ENCODE measurements around the gene DNAJC4.

DNAJC4 gene

DNA sequence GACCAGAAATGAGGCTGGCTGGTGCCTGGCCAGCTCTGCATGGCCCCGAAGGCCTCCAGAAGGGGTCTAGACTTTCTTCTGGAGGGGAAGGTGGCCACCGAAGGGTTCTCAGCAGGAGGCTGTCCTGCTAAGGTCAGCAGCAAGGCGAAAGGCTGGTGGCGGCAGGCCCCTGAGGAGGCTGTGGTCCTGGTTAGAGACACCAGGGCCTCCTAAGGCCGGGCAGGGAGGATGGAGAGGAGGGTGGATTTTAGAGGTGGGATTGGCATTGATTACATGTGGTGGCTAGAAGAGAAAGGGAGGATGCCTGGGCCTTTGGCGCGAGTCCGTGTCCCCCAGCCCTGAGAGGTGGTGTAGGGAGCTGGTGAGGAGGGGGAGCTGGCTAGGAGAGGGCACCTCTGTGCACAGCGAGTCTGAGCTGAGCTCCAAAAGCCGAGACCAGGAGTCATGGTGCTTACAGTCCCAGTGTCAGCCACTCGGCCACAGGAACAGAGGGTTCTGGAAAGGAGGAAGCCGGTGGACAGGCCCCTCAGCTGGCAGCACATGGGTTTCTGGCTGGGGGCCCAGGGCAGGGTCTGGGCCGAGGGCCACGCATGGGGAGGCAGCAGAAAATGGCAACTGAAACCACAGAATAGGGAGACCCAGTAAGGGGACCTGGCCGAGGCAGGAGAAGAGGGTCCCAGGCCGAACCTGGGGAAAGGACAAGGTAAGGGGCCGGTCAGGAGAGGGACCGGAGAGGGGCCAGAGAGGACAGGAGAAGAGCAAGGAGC is 21.4 kb upstream of the DNAJC4 start:
- DNase-seq (ENCODE audit: low read depth) = no peak

DNA sequence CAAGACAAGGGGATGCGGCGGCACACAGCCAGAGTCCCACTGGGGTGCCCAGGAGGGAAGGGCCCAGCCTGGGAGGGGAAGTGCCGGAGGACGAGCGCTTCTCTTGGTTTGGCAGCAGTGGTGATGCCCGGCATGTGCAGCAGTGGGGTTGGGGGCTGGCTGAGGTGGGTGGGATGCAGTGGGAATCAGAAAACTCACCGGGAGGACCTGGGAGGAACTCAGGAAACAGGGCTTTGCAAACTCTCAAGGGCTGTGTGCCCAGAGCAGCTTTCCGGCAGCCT is 20.8 kb upstream of the DNAJC4 start:
- DNase-seq (ENCODE audit: low read depth) = no peak

DNA sequence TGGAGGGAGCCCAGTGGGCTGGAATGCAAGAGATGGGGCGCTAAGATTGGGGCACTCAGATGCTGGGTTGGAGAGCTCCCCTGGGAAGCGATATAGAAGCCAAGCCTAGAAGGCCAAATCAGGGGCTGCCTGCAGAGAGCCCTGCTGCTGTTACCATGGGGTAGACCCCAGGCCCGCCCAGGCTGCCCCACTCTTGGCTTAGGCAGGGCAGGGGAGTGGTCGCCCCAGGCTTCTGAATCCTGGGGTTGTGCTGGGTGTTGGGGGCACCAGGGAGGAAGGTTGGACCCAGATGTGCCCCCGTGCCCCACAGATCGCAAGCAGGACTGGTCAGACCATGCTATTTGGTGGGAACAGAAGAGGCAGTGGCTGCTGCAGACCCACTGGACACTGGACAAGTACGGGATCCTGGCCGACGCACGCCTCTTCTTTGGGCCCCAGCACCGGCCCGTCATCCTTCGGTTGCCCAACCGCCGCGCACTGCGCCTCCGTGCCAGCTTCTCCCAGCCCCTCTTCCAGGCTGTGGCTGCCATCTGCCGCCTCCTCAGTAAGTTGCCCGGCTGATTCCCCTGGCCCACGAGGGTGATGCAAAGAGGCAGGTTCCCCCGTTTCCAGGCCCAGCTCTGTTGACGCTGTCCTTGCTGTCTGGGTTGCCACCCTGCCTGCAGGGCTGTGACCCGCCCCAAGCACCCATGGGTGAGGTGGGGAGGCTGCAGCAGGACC is 19.9 kb upstream of the DNAJC4 start:
- DNase-seq (ENCODE audit: low read depth) = no peak

DNA sequence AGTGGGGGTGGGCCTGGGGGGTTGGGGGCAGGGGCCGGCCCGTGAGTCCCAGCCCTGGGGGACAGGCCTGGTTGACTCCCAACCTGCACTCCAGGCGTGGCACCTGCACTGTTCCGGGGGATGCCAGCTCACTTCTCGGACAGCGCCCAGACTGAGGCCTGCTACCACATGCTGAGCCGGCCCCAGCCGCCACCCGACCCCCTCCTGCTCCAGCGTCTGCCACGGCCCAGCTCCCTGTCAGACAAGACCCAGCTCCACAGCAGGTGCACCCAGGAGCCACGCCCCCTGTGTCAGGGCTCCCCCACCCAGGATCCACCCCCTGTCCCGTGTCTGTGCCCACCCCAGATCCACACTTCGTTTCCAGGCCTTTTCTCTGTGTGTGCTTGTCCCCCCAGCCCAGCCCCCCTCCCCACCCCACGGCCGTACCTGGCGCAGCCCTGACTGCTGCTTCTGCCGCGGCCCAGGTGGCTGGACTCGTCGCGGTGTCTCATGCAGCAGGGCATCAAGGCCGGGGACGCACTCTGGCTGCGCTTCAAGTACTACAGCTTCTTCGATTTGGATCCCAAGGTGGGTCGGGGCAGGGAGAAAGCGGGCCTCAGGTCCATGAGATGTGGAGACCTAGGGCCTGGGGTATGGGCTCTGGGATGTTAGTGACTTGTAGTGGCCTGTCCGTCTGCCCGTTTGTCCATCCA is 19.0 kb upstream of the DNAJC4 start:
- no peak for DNase-seq (ENCODE audit: low read depth)

DNA sequence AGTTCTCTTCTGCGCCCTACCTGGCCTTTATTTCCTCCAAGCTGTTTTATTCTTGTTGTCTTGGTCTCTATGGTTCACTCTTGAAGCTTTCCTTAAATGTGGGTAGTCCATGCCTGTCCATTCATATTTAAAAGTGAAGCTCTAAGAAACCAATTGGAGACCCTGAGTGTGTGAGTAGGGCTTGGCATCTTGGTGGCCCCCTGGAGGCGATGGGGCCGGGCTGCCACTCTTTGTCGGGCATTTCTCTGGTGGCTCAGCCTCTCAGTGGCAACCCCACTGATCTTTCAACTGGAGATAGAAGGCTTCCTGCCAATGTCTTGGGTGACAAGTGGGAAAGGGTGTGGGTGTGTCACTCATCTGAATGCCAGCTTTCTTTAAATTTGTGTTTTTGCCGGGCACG is 13.5 kb upstream of the DNAJC4 start:
- DNase-seq (ENCODE audit: low read depth) = no peak

DNA sequence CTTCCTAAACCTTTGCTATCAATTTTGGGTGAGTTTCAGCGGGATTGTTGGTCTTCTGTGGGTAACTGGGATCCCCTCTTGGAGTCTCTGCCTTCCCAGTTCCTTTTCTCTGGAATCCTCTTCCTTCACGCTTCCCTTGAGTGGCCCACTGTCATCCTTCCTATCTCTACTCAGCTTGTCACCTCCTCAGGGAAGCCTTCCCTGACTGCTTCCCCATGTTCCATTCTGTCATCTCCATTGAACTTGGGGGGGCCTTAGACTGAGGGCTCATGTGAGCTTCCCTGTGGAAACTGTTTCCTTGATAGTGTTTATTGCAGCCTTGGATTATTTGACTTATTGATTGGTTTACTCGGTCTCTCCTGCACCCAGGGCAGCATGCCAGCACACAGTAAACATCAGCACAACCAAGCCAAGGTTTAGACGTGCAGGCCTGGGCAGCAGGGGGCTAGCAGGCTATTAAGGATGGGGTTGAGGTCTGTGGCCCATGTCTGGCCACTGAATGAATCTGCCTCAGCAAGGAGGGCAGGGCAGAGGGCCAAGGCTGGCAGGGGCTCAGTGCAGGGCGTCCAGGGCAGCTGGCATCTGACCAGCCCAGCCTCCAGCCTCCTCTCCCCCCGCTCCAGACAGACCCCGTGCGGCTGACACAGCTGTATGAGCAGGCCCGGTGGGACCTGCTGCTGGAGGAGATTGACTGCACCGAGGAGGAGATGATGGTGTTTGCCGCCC is 11.6 kb upstream of the DNAJC4 start:
- DNase-seq (ENCODE audit: low read depth) = no peak

DNA sequence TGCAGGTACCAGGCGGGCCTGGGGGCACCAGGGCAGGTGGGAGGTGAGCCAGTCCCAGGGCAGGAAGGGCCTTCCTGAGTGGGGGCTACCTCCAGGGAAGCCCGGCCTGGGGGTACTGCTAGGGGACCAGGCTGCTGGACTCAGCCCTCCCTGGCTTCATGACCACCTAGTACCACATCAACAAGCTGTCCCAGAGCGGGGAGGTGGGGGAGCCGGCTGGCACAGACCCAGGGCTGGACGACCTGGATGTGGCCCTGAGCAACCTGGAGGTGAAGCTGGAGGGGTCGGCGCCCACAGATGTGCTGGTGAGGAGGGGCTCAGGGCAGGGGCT is 11.0 kb upstream of the DNAJC4 start:
- DNase-seq (ENCODE audit: low read depth) = no peak

DNA sequence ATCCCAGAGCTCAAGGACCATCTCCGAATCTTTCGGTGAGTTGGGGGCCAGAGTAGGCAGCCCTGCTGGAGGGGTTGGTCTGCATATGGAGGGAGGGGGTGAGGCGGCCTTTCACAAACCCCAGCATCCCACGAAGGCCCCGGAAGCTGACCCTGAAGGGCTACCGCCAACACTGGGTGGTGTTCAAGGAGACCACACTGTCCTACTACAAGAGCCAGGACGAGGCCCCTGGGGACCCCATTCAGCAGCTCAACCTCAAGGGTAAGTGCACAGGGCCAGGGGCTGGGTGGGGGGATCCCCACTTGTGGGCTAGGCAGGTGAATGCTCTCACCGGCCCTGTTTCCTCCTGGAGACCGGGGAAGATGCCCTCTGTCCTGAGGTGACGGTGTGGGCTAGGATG is 10.6 kb upstream of the DNAJC4 start:
- DNase-seq (ENCODE audit: low read depth) = no peak

DNA sequence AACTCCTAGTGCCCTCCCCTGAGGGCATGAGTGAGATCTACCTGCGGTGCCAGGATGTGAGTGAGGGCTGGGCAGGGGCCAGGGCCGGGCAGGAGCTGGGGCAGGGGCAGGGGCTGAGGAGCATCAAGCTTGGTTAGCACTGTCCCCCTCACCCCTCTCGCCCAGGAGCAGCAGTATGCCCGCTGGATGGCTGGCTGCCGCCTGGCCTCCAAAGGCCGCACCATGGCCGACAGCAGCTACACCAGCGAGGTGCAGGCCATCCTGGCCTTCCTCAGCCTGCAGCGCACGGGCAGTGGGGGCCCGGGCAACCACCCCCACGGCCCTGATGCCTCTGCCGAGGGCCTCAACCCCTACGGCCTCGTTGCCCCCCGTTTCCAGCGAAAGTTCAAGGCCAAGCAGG is 10.1 kb upstream of the DNAJC4 start:
- DNase-seq (ENCODE audit: low read depth) = no peak

DNA sequence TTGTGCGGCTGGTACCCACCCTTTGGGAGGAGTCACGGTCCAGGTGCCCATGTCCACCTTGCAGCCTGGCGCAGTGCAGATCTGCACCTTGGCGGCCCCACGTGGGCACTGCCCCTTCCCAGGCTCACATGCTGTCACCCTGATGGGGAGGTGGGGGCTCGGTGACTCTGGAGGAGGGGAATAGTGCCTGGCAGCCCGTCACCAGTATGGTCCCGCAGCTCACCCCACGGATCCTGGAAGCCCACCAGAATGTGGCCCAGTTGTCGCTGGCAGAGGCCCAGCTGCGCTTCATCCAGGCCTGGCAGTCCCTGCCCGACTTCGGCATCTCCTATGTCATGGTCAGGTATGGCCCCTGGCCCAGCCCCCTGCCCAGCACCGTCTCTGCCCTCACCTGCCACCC is 9.6 kb upstream of the DNAJC4 start:
- no peak for DNase-seq (ENCODE audit: low read depth)

DNA sequence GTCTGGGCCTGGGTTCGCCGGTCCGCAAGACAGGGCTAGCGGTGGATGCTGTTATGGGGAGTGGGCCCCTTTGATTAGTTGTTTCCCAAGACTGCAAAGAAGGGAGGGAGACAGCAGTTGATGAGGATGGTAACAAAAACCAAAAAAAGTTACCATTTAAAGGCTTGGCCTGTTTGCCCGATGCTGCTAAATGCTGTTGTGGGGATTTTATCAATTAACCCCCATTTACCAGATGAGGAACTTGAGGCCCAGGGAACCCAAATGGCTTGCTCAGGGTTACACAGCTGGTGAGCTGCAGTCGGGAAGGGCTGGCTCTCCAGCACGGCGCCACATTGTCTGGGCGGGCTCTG is 7.7 kb upstream of the DNAJC4 start:
- DNase-seq (ENCODE audit: low read depth) = no peak

DNA sequence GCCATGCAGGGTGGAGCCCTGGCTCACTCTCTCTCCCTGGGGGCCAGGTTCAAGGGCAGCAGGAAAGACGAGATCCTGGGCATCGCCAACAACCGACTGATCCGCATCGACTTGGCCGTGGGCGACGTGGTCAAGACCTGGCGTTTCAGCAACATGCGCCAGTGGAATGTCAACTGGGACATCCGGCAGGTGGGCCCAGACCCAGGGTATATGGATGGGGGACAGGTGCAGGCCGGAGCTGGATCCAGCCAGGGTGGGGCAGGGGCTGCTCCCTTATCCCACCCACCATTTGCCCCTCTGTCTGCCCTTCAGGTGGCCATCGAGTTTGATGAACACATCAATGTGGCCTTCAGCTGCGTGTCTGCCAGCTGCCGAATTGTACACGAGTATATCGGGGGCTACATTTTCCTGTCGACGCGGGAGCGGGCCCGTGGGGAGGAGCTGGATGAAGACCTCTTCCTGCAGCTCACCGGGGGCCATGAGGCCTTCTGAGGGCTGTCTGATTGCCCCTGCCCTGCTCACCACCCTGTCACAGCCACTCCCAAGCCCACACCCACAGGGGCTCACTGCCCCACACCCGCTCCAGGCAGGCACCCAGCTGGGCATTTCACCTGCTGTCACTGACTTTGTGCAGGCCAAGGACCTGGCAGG is 7.2 kb upstream of the DNAJC4 start:
- no peak for DNase-seq (ENCODE audit: low read depth)

DNA sequence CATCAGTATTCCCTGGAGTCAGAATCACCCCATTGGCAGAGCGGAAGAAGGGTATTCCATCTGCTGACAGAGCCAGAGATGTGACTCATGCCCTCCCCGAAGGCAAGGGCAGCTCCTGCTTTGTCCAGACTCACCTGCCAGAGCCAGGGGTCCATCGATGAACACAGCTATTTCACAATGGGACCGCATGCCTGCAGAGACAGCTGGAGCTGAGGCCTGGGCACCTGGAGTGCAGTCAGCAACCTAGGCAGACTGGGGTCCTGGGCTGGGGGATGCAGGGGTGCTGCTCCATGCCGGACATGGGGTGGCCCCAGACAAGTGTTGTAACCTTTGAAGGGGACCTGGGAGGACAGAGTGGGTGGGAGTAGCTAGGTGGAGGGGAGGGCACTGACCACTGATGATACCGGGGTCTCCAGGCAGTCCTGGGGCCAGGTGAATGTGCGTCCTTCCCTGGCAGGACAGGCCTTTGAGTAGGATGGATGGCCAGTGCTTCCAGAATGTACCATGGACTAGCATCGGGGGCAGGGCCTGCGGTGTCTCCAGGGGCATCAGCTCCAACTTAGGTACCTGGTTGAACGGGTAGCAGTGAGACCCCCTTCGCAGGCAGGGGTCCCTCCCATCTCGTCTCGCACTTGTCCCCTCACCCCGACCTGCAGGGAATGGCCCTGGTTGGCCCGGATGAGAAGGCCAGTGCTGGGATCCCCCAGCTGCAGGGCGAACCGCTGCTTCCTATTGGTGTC is 6.0 kb upstream of the DNAJC4 start:
- DNase-seq (ENCODE audit: low read depth) = no peak

DNA sequence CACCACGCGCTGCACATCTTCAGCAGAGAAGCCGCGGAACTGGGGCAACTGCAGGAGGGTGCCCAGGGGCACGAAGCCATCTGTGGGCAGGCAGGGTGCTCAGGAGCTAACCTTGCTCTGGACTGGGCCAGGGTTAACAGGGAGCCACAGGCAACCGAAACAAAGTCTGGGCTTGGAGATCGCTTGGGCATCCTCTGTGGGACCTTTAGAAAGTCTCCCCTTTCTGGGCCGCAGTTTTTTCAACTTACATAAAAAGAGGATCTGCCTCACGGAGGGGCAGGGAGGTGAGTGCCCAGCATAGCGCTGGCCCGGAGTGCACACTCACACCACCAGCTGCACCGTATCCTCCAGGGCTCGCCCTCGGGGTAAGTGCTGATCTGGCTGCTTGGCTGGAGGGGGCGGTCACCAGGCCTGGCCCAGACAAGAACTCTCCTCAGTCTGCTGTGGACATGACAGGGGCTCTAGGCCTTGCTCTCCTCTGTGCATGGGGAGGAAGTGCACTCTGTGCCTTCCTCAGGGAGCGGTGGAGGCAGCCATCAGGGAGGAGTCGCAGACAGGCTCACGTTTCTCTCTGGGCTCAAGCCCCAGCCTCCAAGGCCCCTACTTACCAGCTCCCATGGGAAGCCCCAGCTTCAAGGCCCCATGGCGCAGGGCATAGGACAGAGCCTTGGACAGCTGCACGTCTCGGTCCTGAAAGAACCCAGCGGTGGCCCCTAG is 5.3 kb upstream of the DNAJC4 start:
- DNase-seq (ENCODE audit: low read depth) = no peak

DNA sequence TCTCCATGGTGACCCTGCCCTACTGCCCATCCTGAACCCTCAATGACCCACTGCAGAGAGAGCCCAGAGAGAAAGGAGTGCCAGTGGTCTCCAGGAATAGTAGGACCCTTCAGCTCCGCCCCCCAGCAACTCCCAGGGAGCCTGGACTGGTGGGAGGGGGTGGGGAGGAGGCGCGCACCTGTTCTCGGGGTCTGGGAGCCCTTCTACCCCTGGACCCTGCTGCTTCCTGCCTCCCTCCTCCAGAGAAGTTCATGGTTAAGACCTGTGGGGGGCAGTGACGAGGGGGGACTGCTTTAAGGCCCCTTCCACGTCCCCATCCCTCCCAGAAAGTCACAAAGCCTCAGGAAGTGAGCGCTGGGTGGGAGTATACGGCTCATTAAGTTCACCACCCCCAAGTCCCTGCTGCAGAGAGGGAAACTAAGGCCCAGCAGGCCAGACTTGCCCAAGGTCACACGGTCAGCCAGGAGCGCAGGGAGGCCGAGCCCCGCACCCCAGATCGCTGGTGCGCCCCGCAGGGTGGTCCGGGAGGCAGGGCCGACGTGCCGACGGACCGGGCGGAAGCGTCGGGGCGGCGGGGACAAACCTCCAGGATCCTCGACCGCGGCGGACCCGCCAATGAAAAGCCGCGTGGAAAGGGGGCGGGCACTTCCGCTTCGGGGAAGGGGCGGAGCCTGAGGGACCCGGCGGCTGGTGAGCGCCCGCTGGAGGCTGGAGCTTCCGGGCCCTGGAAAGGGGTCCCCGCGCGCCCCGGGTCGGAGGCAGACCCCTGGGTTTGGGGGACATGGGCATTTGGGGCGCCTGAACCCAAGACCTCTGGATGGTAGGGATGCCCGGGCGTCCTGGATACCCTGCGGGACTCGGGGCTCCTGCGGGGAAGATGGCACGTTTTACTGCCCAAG is 4.5 kb upstream of the DNAJC4 start, which contains the start of the genes NUDT22 and TRPT1:
TSS of gene NUDT22 (plus strand) at position 667 of the 899 bp plus-strand sequence. CDS start 379 bp downstream, outside the sequence.
TSS of gene TRPT1 (minus strand) at position 579 of the 899 bp plus-strand sequence. CDS start at position 253, 326 bp downstream.
- peak; percentile 73 for DNase-seq (ENCODE audit: low read depth)

DNA sequence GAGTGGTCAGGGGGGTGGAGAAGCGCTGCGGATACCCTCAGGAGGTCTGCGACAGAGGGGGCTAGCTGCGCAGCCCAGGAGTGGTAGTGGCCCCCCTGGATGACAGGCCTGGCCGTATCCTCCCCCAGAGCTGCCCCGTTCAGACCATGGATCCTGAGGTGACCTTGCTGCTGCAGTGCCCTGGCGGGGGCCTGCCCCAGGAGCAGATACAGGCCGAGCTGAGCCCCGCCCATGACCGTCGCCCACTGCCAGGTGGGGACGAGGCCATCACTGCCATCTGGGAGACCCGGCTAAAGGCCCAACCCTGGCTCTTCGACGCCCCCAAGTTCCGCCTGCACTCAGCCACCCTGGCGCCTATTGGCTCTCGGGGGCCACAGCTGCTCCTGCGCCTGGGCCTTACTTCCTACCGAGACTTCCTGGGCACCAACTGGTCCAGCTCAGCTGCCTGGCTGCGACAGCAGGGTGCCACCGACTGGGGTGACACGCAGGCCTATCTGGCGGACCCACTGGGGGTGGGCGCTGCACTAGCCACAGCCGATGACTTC is 3.8 kb upstream of the DNAJC4 start:
- no peak for DNase-seq (ENCODE audit: low read depth)

DNA sequence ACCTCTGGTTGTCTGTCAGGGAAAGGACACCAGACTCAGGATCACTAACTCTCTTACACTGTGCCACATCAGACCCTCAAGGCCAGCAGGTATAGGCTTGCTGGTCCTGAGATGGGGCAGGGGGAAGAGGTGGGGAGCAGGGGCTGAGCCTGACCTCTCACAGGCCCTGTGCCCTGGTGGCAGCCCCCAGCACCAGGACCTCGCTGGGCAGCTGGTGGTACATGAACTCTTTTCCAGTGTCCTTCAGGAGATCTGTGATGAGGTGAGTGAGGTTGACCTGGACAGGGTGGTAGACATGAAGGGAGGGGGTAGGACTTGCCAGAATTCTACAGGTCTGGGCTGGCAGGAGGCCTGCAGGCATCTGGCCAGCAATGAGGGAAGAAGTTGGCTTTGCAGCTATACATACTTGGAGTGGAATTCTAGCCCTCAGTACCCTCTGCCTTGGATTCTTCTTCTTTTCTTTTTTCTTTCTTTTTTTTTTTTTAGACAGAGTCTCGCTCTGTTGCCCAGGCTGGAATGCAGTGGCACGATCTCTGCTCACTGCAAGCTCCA is 2.9 kb upstream of the DNAJC4 start:
- no peak for DNase-seq (ENCODE audit: low read depth)

DNA sequence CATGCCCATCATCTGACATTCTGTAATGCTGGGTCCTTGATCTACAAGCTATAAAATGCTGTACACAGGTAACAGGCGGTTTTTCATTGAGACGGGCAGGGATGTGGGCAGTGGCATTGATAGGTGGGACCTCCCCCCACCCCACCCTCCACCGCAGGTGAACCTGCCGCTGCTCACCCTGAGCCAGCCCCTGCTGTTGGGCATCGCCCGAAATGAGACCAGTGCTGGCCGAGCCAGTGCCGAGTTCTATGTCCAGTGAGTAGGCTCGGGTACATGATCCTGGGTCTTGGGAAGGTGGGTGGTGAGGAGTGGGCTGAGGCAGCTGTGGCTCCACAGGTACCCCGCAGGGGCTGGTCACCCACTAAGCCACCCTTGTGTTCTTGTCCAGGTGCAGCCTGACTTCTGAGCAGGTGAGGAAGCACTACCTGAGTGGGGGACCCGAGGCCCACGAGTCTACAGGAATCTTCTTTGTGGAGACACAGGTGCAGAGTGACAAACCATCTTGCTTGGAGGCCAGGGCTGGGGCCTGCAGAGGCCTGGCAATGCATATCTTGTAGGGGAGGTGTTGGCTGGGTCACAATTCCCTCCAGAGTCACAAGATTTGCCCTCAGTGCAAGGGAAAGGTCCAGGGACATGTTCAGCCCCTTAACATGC is 1.1 kb upstream of the DNAJC4 start:
- no peak for DNase-seq (ENCODE audit: low read depth)

DNA sequence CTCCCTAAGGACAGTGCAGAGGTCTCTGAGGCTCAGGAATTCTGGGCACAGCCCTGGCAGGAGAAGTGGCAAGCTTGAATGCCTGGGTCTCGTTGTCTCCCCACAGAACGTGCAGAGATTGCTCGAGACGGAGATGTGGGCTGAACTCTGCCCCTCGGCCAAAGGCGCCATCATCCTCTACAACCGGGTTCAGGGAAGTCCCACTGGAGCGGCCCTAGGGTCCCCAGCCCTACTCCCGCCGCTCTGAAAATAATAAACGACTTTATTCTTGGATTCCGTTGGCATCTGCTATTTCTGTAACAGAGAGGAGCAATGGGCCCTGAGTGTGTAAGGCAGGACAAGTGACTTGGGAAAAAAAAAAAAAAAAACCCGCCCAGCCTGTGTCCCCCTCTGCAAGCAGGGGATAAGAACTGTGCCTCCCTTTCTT is 591 bp upstream of the DNAJC4 start:
- DNase-seq (ENCODE audit: low read depth) = no peak
